SK-N-SH (cell line): ENCODE results near the gene DNASE2. TPM values are rescaled to one million over a fixed set of nuclear protein-coding genes. Genes with fewer than 3 reads are reported as not detected.

Experiments used
- CTCF ChIA-PET: fragments of 300-600, 350-600 bp; formaldehyde crosslinking; extraction: SDS; loops from one replicate; lab custom pipeline; 2021; lab: Yijun Ruan, JAX
- POLR2A ChIA-PET: fragments of 350-600 bp; sonication (Branson Sonifier 250); formaldehyde crosslinking; extraction: SDS; loops from one replicate; lab custom pipeline; 2020; ENCODE audit warnings: antibody characterized with exemption, inconsistent platforms; lab: Yijun Ruan, JAX
- DNase-seq: peaks from one replicate; pipeline ENCODE4 v3.0.0; 2012
- H2AFZ ChIP-seq: fragments of 200-600 bp; sonication (generic); 2 replicates; pipeline ENCODE4 v1.8.1; 2016; ENCODE audit warnings: antibody characterized with exemption, mild to moderate bottlenecking, low read depth
- H3F3A ChIP-seq: fragments of 200-600 bp; sonication (generic); replicated peaks from 2 replicates; pipeline ENCODE3; 2016; ENCODE audit warnings: antibody characterized with exemption, mild to moderate bottlenecking; ENCODE audit not compliant: insufficient read depth
- H3K27ac ChIP-seq, 2 experiments: fragments of 200-500 bp in 1 of 2; fragments of 200-600 bp in 1 of 2; sonication (Bioruptor generic) in 1 of 2; sonication (generic), shearing (Covaris generic) in 1 of 2; 2 replicates each; pipeline versions ENCODE4 v1.5.1 to v1.6.1; 2014 to 2016; ENCODE audit warnings: low read depth in 2 of 2, inconsistent platforms in 1 of 2, low read length in 1 of 2, mild to moderate bottlenecking in 1 of 2, mixed read lengths in 1 of 2
- H3K27me3 ChIP-seq: fragments of 200-600 bp; sonication (generic), shearing (Covaris generic); 2 replicates; pipeline ENCODE4 v1.6.1; 2016; ENCODE audit warnings: mixed run types; ENCODE audit not compliant: insufficient read depth
- H3K36me3 ChIP-seq, 2 experiments: fragments of 200-500 bp in 1 of 2; fragments of 200-600 bp in 1 of 2; sonication (Bioruptor generic) in 1 of 2; sonication (generic) in 1 of 2; replicated peaks in 1 of 2; 2 replicates each; pipeline versions ENCODE3 to v1.5.1; 2014 to 2016; ENCODE audit warnings: low read length in 1 of 2, mild to moderate bottlenecking in 1 of 2; ENCODE audit not compliant: insufficient read depth in 2 of 2, control insufficient read depth in 1 of 2
- H3K4me1 ChIP-seq, 2 experiments: fragments of 200-500 bp in 1 of 2; fragments of 200-600 bp in 1 of 2; sonication (Bioruptor generic) in 1 of 2; sonication (generic), shearing (Covaris generic) in 1 of 2; 2 replicates each; pipeline versions ENCODE4 v1.5.1 to v1.6.1; 2014 to 2016; ENCODE audit warnings: low read depth in 1 of 2, low read length in 1 of 2, mixed run types in 1 of 2; ENCODE audit not compliant: insufficient read depth in 2 of 2, control insufficient read depth in 1 of 2
- H3K4me2 ChIP-seq: fragments of 200-600 bp; sonication (generic), shearing (Covaris generic); 2 replicates; pipeline ENCODE4 v1.6.1; 2017; ENCODE audit warnings: mixed run types
- H3K4me3 ChIP-seq, 2 experiments: fragments of 200-500 bp in 1 of 2; fragments of 200-600 bp in 1 of 2; sonication (Bioruptor generic) in 1 of 2; sonication (generic), shearing (Covaris generic) in 1 of 2; 2 replicates each; pipeline versions ENCODE4 v1.5.1 to v1.8.1; 2014 to 2016; ENCODE audit warnings: low read depth in 2 of 2, inconsistent platforms in 1 of 2, low read length in 1 of 2, mild to moderate bottlenecking in 1 of 2, mixed read lengths in 1 of 2, moderate library complexity in 1 of 2
- H3K79me2 ChIP-seq: fragments of 200-600 bp; sonication (generic); 2 replicates; pipeline ENCODE4 v1.8.1; 2017; ENCODE audit warnings: mild to moderate bottlenecking; ENCODE audit not compliant: insufficient read depth
- H3K9ac ChIP-seq: fragments of 200-600 bp; sonication (generic); 2 replicates; pipeline ENCODE4 v1.6.1; 2017; ENCODE audit warnings: mixed run types
- H3K9me2 ChIP-seq: fragments of 200-600 bp; sonication (generic); 2 replicates; pipeline ENCODE4 v1.6.1; 2017; ENCODE audit warnings: mixed run types
- H3K9me3 ChIP-seq: fragments of 200-600 bp; sonication (generic); 2 replicates; pipeline ENCODE4 v1.6.1; 2017; ENCODE audit warnings: mixed run types, mild to moderate bottlenecking, moderate library complexity
- H4K20me1 ChIP-seq: fragments of 200-600 bp; sonication (generic); 2 replicates; pipeline ENCODE4 v1.6.1; 2017; ENCODE audit warnings: mild to moderate bottlenecking, mixed run types; ENCODE audit not compliant: insufficient read depth
- CHD2 ChIP-seq: fragments of 150-350 bp; IDR thresholded peaks from 2 replicates; pipeline ENCODE4 v1.6.1; 2018; ENCODE audit warnings: low read length; ENCODE audit not compliant: partially characterized antibody
- ELF1 ChIP-seq: IDR thresholded peaks from 2 replicates; pipeline ENCODE4 v1.4.0; 2012
- EP300 ChIP-seq, 2 experiments: IDR thresholded peaks; 2 replicates each; pipeline versions ENCODE4 v1.4.0 to v1.6.1; 2012; ENCODE audit warnings: borderline replicate concordance in 1 of 2, low read depth in 1 of 2, low read length in 1 of 2
- EZH2phosphoT487 ChIP-seq: fragments of 200-600 bp; sonication (generic); IDR thresholded peaks from 2 replicates; pipeline ENCODE4 v1.6.1; 2017; ENCODE audit warnings: low read depth, mixed run types, mild to moderate bottlenecking, antibody characterized with exemption, moderate library complexity, borderline replicate concordance
- MXI1 ChIP-seq: IDR thresholded peaks from 2 replicates; pipeline ENCODE4 v1.6.1; 2012; ENCODE audit warnings: mild to moderate bottlenecking, low read depth, low read length, improper control_type of control experiment
- NFIC ChIP-seq: IDR thresholded peaks from 2 replicates; pipeline ENCODE4 v1.4.0; 2012; ENCODE audit warnings: borderline replicate concordance
- RAD21 ChIP-seq: IDR thresholded peaks from 2 replicates; pipeline ENCODE4 v1.6.1; 2012; ENCODE audit warnings: mild to moderate bottlenecking, low read length
- RXRA ChIP-seq: IDR thresholded peaks from 2 replicates; pipeline ENCODE4 v1.4.0; 2012; ENCODE audit warnings: low read depth, mild to moderate bottlenecking, borderline replicate concordance
- SMC3 ChIP-seq: IDR thresholded peaks from 2 replicates; pipeline ENCODE4 v1.6.1; 2012; ENCODE audit warnings: low read depth, low read length, improper control_type of control experiment
- TAF1 ChIP-seq: IDR thresholded peaks from 2 replicates; pipeline ENCODE4 v1.6.1; 2012; ENCODE audit warnings: low read depth, mild to moderate bottlenecking, low read length, moderate library complexity, borderline replicate concordance
- WGBS: methylation state at CpG from one replicate; pipeline ENCODE4 v1.1.6; 2017; ENCODE audit warnings: low lambda C conversion rate; 5-methylcytosine and 5-hydroxymethylcytosine counted together
- polyA plus RNA-seq, 3 experiments: library from polyadenylated mRNA; depleted of rRNA; stranded (reverse); fragments of >200 nt; gene quantifications; 2 replicates each; pipeline ENCODE4 v1.2.3, GENCODE V29; 2012
- TF ChIP-seq, protein P1 (sequence below): IDR thresholded peaks from 2 replicates; pipeline ENCODE4 v1.4.0; 2012; ENCODE audit warnings: low read depth
- TF ChIP-seq, protein P2 (sequence below): IDR thresholded peaks from 2 replicates; pipeline ENCODE4 v1.4.0; 2012; ENCODE audit warnings: low read depth, borderline replicate concordance
- TF ChIP-seq, protein P3 (sequence below): IDR thresholded peaks from 2 replicates; pipeline ENCODE4 v1.6.1; 2012; ENCODE audit warnings: mild to moderate bottlenecking, low read depth, low read length, moderate library complexity

The DNASE2 gene
- polyA plus RNA-seq, 1 of the 3 experiments (the other 2 are of a cell fraction) = 29.8 TPM

DNA sequence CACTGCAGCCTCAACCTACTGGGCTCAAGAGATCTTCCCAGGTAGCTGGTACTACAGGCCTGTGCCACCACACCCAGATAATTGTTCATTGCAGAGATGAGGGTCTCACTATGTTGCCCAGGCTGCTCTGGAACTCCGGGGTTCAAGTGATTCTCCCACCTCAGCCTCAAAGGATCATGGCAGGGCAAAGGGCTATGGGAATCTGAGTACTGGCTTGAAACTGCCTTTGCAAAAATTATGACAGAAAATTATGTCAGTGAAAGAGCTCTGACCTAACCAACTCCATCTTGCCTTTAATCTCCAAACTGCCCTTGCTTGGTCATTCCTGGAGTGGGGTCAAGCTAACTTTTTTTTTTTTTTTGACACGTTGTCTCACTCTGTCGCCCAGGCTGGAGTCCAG is 1.3 kb upstream of the DNASE2 start:
- ChIA-PET POLR2A (interaction anchor here (0.6 to 3.0 kb wide), 3 partner anchors 8 to 82 kb away, joined by 4 to 21 read pairs (median 4); partner anchors contain the start of gene GCDH), CTCF (interaction anchor here (0.7 to 5.4 kb wide), 8 partner anchors 25 to 211 kb away, joined by 3 to 28 read pairs (median 3); partner anchors contain the start of gene FARSA)
- DNase-seq = no peak

DNA sequence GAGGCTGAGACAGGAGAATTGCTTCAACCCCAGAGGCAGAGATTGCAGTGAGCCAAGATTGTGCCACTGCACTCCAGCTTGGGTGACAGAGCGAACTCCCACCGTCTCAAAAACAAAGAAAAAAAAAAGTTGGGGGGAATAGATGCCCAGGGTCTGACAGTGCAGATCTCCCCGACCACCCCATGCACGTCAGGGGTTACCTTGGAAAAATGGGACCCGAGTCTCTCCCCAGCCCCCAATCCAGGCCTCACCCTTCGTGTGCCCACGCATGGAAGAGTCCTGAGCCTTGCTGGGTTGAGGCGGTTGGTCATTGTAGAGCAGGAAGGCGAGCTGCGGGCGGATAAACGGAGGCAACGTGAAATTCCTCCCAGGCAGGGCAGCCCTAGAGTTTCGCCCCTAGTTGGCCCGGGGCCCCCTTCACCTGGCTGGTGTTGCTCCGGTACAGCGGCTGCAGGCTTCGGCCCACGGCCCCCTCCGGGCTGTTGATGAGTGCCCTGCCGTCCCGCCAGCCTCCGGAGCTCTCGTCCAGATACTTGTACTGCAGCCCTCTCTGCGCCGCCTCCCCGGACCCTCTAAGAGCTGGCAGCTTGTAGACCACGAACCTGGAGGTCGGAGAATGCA is 588 bp downstream of the DNASE2 start:
- H3K27ac ChIP-seq = peak overlapping the region; percentile 71 to 76
- no peak for DNase-seq
- ChIA-PET POLR2A (interaction anchor here (0.8 to 3.0 kb wide), 6 partner anchors 8 to 59 kb away, joined by 3 to 21 read pairs (median 4); partner anchors contain the start of genes GCDH and SYCE2), CTCF (interaction anchor here (0.6 to 3.4 kb wide), 12 partner anchors 9 to 220 kb away, joined by 3 to 24 read pairs (median 4); partner anchors contain the start of gene GCDH)
- TF ChIP-seq SMC3 = no peak
- TF ChIP-seq RXRA = no peak
- 0 out of 2 replicates have a peak, but pooled peaks have one; percentile 7 for TF ChIP-seq NFIC
- peaks cover 9% of the 10 kb centered on the region for H3F3A ChIP-seq
- H3K4me3 ChIP-seq = peak overlapping the region; percentile 68 to 86
- H3K9me3 ChIP-seq = no peaks in the 10 kb centered on the region
- WGBS = 22% methylated on average over 21 of the region's 29 CpGs
- H3K4me1 ChIP-seq = peaks cover 0 to 9% of the 10 kb centered on the region in 2 experiments; a peak in 1 of 4 replicates
- H3K36me3 ChIP-seq = peaks cover 0 to 3% of the 10 kb centered on the region in 2 experiments
- H3K9me2 ChIP-seq = no peaks in the 10 kb centered on the region
- H3K9ac ChIP-seq = peak overlapping the region; percentile 73
- peaks cover 11% of the 10 kb centered on the region; the same call in 1 of the 2 replicates for H3K27me3 ChIP-seq
- no peaks in the 10 kb centered on the region for H4K20me1 ChIP-seq
- peak overlapping the region; percentile 97 for H2AFZ ChIP-seq
- peak overlapping the region; percentile 85 for H3K4me2 ChIP-seq
- no peaks in the 10 kb centered on the region for H3K79me2 ChIP-seq

More for the DNA sequence above, 1.3 kb upstream of the DNASE2 start:
- Histone ChIP-seq H4K20me1 (no peaks in the 10 kb centered on the region), H3K36me3 (peaks cover 0 to 3% of the 10 kb centered on the region in 2 experiments), H3K4me1 (peaks cover 0 to 9% of the 10 kb centered on the region in 2 experiments; a peak in 1 of 4 replicates), H3K9me3 (no peaks in the 10 kb centered on the region), H3K27me3 (peaks cover 11% of the 10 kb centered on the region; the same call in 1 of the 2 replicates), H3K79me2 (no peaks in the 10 kb centered on the region), H3F3A (peaks cover 6% of the 10 kb centered on the region), H3K9me2 (no peaks in the 10 kb centered on the region), H3K9ac (no peak overlapping the region), H3K4me2 (no peak overlapping the region), H3K4me3 (no peak overlapping the region), H3K27ac (no peak overlapping the region), H2AFZ (no peak overlapping the region)
- TF ChIP-seq MXI1 (no peak), EP300 (IDR thresholded peaks at IDR 0.05; ENCODE audit: borderline replicate concordance in 1 of 2, low read depth in 1 of 2, low read length in 1 of 2) (no peak)
- TF ChIP-seq, protein P1, sequence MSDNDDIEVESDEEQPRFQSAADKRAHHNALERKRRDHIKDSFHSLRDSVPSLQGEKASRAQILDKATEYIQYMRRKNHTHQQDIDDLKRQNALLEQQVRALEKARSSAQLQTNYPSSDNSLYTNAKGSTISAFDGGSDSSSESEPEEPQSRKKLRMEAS = no peak
- WGBS = 79% methylated on average over 3 of the region's 3 CpGs

DNA sequence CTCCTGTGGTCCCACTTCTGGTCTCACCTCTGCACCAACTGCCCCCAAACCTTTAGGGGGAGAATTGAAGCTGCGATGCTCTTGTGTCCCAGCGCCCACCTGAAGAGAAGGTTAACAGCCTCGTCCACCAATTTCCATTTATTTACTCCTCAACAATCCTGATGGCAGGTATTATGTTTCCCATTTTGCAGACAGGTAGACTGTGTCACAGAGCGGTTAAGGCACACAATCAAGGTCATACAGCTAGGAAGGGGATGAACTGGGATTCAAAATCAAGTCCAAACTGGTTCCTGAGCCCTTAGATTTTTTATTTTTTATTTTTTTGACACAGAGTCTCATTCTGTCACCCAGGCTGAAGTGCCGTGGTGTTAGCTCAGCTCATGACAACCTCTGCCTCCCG is 6.2 kb downstream of the DNASE2 start:
- Histone ChIP-seq H3K27me3 (no peaks in the 10 kb centered on the region), H4K20me1 (no peaks in the 10 kb centered on the region), H3K36me3 (peaks cover 0 to 3% of the 10 kb centered on the region in 2 experiments), H3K4me1 (peaks cover 0 to under 1% of the 10 kb centered on the region in 2 experiments; a peak in 1 of 4 replicates), H3K9ac (no peak overlapping the region), H3K27ac (no peak overlapping the region), H3K9me3 (no peaks in the 10 kb centered on the region), H3K9me2 (no peaks in the 10 kb centered on the region), H3F3A (peaks cover 7% of the 10 kb centered on the region), H3K79me2 (no peaks in the 10 kb centered on the region), H2AFZ (no peak overlapping the region), H3K4me3 (no peak overlapping the region), H3K4me2 (no peak overlapping the region)
- WGBS = 92% methylated on average over 3 of the region's 6 CpGs
- no peak for DNase-seq
- ChIA-PET CTCF (interaction anchor here (1.8 to 10.3 kb wide), 2 partner anchors 10 to 28 kb away, joined by 5 to 62 read pairs; no protein-coding TSS in a partner anchor), POLR2A (interaction anchor here (0.6 to 1.0 kb wide), 2 partner anchors 16 to 58 kb away, joined by 3 read pairs; partner anchors contain the start of gene GCDH)
- no peak for TF ChIP-seq ELF1
- TF ChIP-seq, protein P2, sequence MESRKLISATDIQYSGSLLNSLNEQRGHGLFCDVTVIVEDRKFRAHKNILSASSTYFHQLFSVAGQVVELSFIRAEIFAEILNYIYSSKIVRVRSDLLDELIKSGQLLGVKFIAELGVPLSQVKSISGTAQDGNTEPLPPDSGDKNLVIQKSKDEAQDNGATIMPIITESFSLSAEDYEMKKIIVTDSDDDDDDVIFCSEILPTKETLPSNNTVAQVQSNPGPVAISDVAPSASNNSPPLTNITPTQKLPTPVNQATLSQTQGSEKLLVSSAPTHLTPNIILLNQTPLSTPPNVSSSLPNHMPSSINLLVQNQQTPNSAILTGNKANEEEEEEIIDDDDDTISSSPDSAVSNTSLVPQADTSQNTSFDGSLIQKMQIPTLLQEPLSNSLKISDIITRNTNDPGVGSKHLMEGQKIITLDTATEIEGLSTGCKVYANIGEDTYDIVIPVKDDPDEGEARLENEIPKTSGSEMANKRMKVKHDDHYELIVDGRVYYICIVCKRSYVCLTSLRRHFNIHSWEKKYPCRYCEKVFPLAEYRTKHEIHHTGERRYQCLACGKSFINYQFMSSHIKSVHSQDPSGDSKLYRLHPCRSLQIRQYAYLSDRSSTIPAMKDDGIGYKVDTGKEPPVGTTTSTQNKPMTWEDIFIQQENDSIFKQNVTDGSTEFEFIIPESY = no peak
- no peak for TF ChIP-seq EZH2phosphoT487
- TF ChIP-seq SMC3 = no peak
- no peak for TF ChIP-seq RAD21
- TF ChIP-seq, protein P3, sequence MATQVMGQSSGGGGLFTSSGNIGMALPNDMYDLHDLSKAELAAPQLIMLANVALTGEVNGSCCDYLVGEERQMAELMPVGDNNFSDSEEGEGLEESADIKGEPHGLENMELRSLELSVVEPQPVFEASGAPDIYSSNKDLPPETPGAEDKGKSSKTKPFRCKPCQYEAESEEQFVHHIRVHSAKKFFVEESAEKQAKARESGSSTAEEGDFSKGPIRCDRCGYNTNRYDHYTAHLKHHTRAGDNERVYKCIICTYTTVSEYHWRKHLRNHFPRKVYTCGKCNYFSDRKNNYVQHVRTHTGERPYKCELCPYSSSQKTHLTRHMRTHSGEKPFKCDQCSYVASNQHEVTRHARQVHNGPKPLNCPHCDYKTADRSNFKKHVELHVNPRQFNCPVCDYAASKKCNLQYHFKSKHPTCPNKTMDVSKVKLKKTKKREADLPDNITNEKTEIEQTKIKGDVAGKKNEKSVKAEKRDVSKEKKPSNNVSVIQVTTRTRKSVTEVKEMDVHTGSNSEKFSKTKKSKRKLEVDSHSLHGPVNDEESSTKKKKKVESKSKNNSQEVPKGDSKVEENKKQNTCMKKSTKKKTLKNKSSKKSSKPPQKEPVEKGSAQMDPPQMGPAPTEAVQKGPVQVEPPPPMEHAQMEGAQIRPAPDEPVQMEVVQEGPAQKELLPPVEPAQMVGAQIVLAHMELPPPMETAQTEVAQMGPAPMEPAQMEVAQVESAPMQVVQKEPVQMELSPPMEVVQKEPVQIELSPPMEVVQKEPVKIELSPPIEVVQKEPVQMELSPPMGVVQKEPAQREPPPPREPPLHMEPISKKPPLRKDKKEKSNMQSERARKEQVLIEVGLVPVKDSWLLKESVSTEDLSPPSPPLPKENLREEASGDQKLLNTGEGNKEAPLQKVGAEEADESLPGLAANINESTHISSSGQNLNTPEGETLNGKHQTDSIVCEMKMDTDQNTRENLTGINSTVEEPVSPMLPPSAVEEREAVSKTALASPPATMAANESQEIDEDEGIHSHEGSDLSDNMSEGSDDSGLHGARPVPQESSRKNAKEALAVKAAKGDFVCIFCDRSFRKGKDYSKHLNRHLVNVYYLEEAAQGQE = no peak
- no peak for TF ChIP-seq TAF1
- TF ChIP-seq CHD2 = no peak
